SJCRH30 (cell line): Measurements from ENCODE around the gene KCNN1. TPM values are rescaled to one million over a fixed set of nuclear protein-coding genes. Genes with fewer than 3 reads are reported as not detected.

Experiments used
- DNase-seq, 2 experiments: peaks; one replicate each; pipeline ENCODE4 v3.0.0-alpha.2; 2015 to 2020
- H3K27ac ChIP-seq: fragments of 250-450 bp; sonication (Bioruptor Pico); 2 replicates; pipeline ENCODE4 v1.5.1; 2020; ENCODE audit warnings: mild to moderate bottlenecking, moderate library complexity
- H3K27me3 ChIP-seq: fragments of 250-450 bp; sonication (Bioruptor Pico); 2 replicates; pipeline ENCODE4 v1.5.1; 2020; ENCODE audit warnings: mild to moderate bottlenecking, moderate library complexity
- H3K36me3 ChIP-seq: fragments of 250-450 bp; sonication (Bioruptor Pico); 2 replicates; pipeline ENCODE4 v1.5.1; 2020; ENCODE audit warnings: mild to moderate bottlenecking, moderate library complexity
- H3K4me1 ChIP-seq: fragments of 250-450 bp; sonication (Bioruptor Pico); 2 replicates; pipeline ENCODE4 v1.5.1; 2020; ENCODE audit warnings: mild to moderate bottlenecking, moderate library complexity
- H3K4me3 ChIP-seq: fragments of 250-450 bp; sonication (Bioruptor Pico); 2 replicates; pipeline ENCODE4 v1.5.1; 2020; ENCODE audit warnings: mild to moderate bottlenecking, moderate library complexity
- H3K9me3 ChIP-seq: fragments of 250-450 bp; sonication (Bioruptor Pico); replicated peaks from 2 replicates; pipeline ENCODE4 v1.5.1; 2020; ENCODE audit warnings: mild to moderate bottlenecking, moderate library complexity
- total RNA-seq: library from RNA; depleted of rRNA; stranded (reverse); fragments of >200 nt; shearing (Covaris generic); gene quantifications from 2 replicates; pipeline ENCODE4 v1.2.3, GENCODE V29; 2014; rRNA removed

Gene KCNN1
- total RNA-seq, 1 experiment from 2014 or later, result not detected

GRCh38 chr19:18044825-18045304 is 78.0 kb downstream of the KCNN1 start:
- DNase-seq, result peak; percentile 93 to 95
- no peaks in the 10 kb centered on the region for H3K36me3 ChIP-seq
- peaks cover 15% of the 10 kb centered on the region for H3K4me1 ChIP-seq
- H3K27me3 ChIP-seq, result 0 out of 2 replicates have a peak, but pooled peaks cover 5% of the 10 kb centered on the region
- peak overlapping the region; percentile 28; the same call in 1 of the 2 replicates for H3K27ac ChIP-seq
- peak overlapping the region; percentile 34 for H3K4me3 ChIP-seq
- peaks cover 3% of the 10 kb centered on the region; the same call in 1 of the 2 replicates for H3K9me3 ChIP-seq

GRCh38 chr19:18045307-18046050 is 78.6 kb downstream of the KCNN1 start:
- Histone ChIP-seq H3K27me3 (0 out of 2 replicates have a peak, but pooled peaks cover 7% of the 10 kb centered on the region), H3K27ac (no peak overlapping the region; the same call in 1 of the 2 replicates), H3K9me3 (peaks cover 3% of the 10 kb centered on the region; the same call in 1 of the 2 replicates), H3K4me1 (peaks cover 15% of the 10 kb centered on the region), H3K4me3 (peak overlapping the region; percentile 34; the same call in 1 of the 2 replicates), H3K36me3 (no peaks in the 10 kb centered on the region)
- no peak for DNase-seq

GRCh38 chr19:18046059-18046718 is 79.3 kb downstream of the KCNN1 start:
- Histone ChIP-seq H3K9me3 (no peaks in the 10 kb centered on the region; the same call in 1 of the 2 replicates), H3K27ac (no peak overlapping the region), H3K4me3 (no peak overlapping the region), H3K36me3 (no peaks in the 10 kb centered on the region), H3K27me3 (0 out of 2 replicates have a peak, but pooled peaks cover 7% of the 10 kb centered on the region), H3K4me1 (peaks cover 15% of the 10 kb centered on the region)
- peak; percentile 52 to 62 for DNase-seq

GRCh38 chr19:18049385-18049784 is 82.5 kb downstream of the KCNN1 start:
- 0 out of 2 replicates have a peak, but pooled peaks cover 7% of the 10 kb centered on the region for H3K27me3 ChIP-seq
- H3K36me3 ChIP-seq, result no peaks in the 10 kb centered on the region
- no peak for DNase-seq
- peaks cover 15% of the 10 kb centered on the region for H3K4me1 ChIP-seq
- H3K4me3 ChIP-seq, result no peak overlapping the region
- no peaks in the 10 kb centered on the region for H3K9me3 ChIP-seq
- no peak overlapping the region for H3K27ac ChIP-seq

Other genes starting within 250 kb of the KCNN1 start
- gene MAP1S, start 247.6 kb upstream of the KCNN1 start, total RNA-seq, result 27.3 and 29.6 TPM in 2 replicates
- gene FCHO1, start 215.6 kb upstream of the KCNN1 start, total RNA-seq, result 2.8 and 3.0 TPM in 2 replicates
- not detected in 2 replicates for gene B3GNT3, start 172.0 kb upstream of the KCNN1 start, total RNA-seq
- not detected in 2 replicates for gene INSL3, start 145.6 kb upstream of the KCNN1 start, total RNA-seq
- 0.03 and 0.04 TPM in 2 replicates for gene JAK3, start 119.1 kb upstream of the KCNN1 start, total RNA-seq
- 2,642 and 3,011 TPM in 2 replicates for gene RPL18A, start 107.2 kb upstream of the KCNN1 start, total RNA-seq
- not detected in 2 replicates for gene SLC5A5, start 95.2 kb upstream of the KCNN1 start, total RNA-seq
- 106 and 111 TPM in 2 replicates for gene CCDC124, start 34.1 kb upstream of the KCNN1 start, total RNA-seq
- 1.9 and 2.0 TPM in 2 replicates for gene ARRDC2, start 41.1 kb downstream of the KCNN1 start, total RNA-seq
- gene IL12RB1, start 119.8 kb downstream of the KCNN1 start, total RNA-seq, result not detected in 2 replicates
- gene MAST3, start 130.7 kb downstream of the KCNN1 start, total RNA-seq, result 4.3 and 4.5 TPM in 2 replicates
- 35.0 and 39.0 TPM in 2 replicates for gene PIK3R2, start 186.1 kb downstream of the KCNN1 start, total RNA-seq
- gene IFI30, start 206.7 kb downstream of the KCNN1 start, total RNA-seq, result 0.67 and 1.2 TPM in 2 replicates
- 31.3 and 31.7 TPM in 2 replicates for gene MPV17L2, start 226.1 kb downstream of the KCNN1 start, total RNA-seq
- gene RAB3A, start 236.9 kb downstream of the KCNN1 start, total RNA-seq, result 2.3 and 2.7 TPM in 2 replicates